Stimulated activated CD4-positive, alpha-beta T cell treated with anti-CD3 and anti-CD28 coated beads, Interleukin-4, amount 100 ng/mL, for 48 hours (primary cell): ENCODE data around the gene HTRA2.
"Not testable (repeated sequence)": the region's sequence is repeated elsewhere in the genome, so short reads cannot be mapped to it uniquely, and the experiment has no call there.

Experiments used
- DNase-seq, 2 donors: peaks; one replicate each; pipeline ENCODE4 v3.0.0-alpha.2; 2020; ENCODE audit warnings: low read depth in 2 of 2

HTRA2 gene

DNA sequence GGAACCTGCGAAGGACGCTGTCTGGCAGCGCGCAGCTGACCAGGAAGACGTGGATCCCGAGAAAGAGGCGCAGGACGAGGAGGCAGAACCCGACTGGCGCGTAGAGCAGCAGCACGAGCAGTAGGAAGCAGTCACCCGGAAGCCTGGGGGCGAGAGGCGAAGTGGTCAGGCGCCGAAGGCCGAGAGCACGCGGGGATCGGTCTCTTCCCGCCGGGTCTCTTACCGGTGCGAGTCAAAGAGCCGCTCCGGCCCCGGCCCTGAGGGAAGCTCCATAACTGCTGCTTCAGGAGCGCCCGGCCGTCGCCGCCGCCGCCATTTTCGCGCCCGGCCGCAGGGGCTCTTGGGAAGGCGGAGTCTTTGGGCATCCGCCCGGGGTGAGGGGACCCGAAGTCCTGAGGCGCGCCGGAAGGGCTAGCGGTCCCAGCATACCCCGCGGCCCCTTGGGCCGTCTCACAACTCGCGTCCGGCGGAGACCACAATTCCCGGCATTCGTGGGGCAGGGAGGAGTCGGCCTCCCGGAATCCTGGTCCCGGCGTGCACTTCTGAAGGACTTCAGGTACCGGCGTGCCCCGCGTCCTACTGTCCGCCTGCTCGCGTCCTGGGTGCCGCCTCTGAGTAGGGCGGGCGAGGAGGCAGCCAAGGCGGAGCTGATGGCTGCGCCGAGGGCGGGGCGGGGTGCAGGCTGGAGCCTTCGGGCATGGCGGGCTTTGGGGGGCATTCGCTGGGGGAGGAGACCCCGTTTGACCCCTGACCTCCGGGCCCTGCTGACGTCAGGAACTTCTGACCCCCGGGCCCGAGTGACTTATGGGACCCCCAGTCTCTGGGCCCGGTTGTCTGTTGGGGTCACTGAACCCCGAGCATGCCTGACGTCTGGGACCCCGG is at the start of gene HTRA2, which contains the start of gene AUP1:
TSS of gene HTRA2 (plus strand) at position 577 of the 882 bp plus-strand sequence. CDS start at position 651, 74 bp downstream.
TSS of gene AUP1 (minus strand) at position 350 of the 882 bp plus-strand sequence. CDS start at position 273, 77 bp downstream.
- peak; percentile 88 to 94 for DNase-seq

DNA sequence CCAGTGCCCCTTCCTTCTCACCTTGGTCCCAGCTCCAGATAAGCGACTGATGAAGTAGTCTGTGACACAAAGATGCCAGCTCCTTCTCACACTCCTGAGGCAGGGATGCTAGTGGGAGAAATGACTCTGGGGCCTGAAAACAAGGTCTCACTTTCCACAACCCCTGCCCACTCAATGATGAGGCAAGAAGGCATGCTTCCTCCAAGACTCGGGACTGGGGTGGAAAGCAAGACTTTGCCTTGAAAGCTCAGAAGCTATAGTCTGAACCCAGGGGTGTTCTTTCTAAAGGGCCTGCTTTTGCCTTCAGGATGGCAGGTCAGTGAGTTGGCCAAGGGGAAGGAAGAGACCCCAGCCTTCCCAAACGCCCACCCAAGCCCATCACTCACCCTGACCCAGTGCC is 48.3 kb upstream of the HTRA2 start:
- DNase-seq, result no peak

DNA sequence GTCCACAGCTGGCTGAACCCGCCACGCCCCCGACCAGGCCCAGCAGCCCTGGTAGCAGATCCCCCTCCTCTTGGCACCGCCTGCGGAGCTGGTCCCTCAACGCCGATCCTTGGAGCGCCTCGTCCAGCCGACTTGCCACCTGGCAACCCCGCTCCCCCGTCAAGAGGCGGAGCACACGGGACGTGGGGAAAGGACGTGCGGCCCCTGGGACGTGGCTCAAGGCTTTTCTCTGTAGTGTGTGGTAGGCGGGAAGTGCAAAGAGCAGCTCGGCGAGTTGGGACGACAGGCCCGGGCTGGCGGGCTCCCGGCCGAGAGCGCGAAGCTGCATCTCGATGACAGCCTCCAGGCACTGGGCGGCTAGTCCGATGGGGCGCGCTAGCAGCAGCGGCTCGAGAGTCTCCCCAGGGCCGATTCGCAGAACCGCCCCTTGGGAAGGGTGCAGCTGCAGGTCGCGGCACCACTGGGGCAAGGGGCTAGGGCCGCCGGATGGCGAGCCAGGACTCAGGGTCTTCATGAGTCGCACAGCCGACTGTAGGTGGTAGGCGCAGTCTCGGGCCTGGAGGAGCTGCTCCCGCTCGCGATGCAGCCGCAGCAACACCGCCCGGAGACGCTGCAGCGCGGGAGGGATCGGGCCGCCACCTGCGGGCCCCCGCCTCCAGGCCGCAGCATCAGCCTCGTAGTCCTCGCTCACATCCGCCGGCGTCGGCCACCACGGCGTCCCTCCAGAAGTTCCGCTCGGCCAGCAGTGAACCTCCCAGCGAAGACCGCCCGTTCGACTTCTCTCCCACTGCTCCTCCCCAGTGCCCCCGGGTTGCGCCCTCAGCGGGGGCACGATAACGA is 47.6 kb upstream of the HTRA2 start:
- DNase-seq, result peak in 1 of 2 donors; percentile 44

DNA sequence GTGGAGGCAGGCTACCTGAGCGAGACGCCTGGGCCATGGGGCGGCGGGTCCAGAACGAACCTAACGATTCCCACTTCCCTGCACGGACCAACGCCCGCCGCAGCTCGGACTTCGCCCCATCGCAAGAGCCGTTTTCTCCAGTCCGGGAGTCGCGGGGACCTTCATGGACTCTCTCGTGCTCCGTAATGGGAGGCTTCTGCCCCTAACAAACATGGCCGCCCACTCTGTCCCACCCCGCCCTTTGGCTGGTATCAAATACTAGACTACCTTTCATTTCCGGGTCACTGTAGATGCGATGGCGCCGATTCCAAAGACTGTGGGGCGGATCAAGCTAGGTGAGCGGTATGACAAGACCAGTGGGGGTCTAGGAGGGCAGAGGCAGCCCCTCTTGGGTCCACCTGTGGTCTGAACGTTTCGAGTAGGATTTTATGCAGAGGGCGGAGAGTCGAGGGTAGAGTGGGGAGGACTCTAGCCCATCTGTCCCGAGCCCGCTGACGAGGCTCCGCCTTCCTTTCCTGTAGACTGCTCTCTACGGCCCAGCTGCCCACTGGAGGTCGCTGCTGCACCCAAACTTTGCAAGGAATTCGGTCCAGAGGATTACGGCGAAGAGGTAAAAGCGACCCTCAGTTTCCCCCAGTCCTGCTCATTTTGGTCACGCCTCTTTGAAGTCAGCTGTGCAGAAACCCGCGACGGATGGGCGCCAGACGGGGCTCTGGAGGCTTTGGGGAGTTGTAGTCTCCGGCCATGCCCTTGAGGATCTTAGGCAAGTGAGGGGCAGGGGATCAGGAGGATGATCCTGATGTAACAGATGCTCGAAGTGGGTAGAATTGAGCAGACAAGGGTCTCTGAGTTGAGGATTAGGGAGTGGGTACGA is 46.7 kb upstream of the HTRA2 start, which contains the start of the genes CCDC142 and TTC31:
TSS of gene CCDC142 (minus strand) at position 198 of the 874 bp plus-strand sequence. CDS start at position 37, 161 bp downstream.
TSS of gene TTC31 (plus strand) at position 281 of the 874 bp plus-strand sequence. CDS start at position 296, 15 bp downstream.
- peak; percentile 84 to 92 for DNase-seq

DNA sequence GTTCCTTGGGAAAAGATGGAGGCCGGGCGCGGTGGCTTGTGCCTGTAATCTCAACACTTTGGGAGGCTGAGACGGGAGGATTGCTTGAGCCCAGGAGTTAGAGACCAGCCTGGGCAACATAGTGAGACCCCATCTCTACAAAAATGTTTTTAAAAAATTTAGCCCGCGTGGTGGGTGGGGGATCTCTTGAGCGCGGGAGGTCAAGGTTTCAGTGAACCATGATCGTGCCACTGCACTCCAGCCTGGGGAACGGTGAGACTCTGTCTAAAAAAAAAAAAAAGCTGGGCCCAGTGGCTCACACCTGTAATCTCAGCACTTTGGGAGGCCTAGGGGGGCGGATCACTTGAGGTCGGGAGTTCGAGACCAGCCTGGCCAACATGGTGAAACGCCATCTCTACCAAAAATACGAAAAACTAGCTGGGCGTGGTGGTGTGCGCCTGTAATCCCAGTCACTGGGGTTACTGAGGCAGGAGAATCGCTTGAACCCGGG is 46.0 kb upstream of the HTRA2 start:
- not testable (repeated sequence) for DNase-seq

DNA sequence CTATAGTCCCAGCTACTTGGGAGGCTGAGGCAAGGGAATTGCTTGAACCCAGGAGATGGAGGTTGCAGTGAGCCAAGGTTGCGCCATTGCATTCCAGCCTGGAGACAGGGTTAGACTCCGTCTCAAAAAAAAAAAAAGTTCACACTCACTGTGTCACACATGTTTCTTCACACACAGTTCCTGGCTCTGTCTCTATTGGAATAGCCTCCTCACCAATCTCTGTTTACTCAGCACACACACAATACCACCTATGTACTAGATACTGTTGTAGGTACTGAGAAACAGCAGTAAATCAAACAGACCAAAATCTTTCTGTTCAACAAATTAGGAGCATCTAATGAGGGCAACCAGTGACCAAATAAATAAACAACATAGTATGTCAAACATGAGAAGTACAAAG is 43.6 kb upstream of the HTRA2 start:
- DNase-seq, result no peak

DNA sequence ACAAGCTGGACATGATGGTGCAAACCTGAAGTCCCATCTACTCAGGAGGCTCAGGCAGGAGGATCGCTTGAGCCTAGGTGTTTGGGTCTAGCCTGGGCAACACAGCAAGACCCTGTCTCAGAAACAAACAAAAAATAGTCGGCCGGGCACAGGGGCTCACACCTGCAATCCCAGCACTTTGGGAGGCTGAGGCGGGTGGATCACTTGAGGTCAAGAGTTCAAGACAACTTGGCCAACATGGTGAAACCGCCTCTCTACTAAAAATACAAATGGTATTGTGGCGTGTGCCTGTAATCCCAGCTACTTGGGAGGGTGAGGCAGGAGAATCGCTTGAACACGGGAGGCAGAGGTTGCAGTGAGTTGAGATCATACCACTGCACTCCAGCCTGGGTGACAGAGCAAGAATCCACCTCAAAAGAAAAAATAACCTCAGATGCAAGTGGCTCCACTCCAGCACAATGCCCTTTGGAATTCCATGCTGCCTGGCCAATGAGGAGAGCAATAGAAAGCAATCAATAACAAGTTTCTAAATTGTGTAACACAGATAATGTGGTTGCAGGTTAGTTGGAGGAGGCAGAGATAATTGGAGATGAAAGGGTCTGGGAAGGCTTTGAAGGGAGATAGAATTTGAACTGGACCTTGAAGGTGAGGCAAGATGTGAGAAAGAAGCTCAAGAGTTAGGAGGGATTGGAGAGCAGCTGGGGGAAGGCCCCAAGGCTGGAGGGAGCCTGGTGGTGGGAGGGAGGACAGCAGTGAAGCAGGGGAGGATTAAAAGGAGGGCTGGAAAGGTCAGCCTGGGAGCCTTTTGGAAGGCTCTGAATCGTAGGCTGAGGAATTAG is 40.9 kb upstream of the HTRA2 start:
- DNase-seq, result no peak

DNA sequence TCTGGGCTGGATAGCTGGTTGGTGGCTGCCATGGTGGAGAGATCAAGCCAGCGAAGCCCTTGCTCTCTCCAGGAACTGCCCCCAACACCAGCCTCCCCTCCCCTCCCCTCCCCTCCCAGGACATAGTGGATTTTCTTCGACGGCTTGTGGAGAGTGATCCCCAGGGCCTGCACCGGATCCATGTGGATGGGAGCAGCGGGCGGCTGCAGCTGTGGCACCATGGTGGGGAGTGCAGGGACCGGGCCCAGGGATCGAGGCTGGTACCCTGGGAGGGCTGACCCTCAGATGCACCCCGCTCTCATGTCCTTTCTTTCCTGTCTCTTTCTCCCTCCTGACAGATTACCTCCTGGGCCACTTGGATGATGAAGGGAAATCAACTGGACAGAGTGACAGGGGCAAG is 39.8 kb upstream of the HTRA2 start:
- DNase-seq, result no peak

DNA sequence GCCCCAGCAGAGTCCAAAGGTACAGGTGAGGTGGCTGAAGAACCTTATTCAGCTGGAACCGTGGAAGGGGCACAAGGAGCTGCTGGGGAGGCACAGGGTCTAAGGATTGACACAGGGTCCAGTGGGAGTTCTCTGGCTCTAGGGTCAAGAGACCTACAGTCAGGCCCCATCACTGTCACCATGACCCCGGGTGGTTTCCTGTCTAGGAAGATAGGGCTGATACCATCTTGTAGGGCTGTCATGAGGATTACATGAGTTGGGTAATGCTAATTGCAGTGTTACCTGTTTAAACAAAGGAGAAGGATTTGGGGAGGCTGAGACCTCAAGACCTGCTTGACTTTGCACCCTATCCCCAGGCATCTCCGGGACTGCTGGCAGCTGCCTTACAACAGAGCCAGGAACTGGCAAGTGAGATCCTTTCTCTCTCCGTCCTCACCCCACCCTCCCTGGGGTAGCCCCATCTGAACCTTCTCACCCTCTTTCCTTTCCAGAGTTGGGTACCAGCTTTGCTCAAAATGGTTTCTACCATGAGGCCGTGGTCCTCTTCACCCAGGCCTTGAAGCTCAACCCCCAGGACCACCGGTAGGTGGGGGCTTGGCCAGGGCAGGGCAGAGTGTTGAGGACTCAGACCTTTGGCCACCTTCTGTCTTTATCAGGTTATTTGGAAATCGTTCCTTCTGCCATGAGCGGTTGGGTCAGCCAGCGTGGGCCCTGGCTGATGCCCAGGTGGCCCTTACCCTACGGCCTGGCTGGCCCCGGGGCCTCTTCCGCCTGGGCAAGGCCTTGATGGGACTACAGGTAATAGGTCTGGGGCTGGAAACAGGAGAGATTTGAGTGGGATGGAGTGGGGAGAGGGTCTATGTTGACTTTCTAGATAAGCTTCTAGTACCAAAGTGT is 37.8 kb upstream of the HTRA2 start:
- DNase-seq, result no peak

DNA sequence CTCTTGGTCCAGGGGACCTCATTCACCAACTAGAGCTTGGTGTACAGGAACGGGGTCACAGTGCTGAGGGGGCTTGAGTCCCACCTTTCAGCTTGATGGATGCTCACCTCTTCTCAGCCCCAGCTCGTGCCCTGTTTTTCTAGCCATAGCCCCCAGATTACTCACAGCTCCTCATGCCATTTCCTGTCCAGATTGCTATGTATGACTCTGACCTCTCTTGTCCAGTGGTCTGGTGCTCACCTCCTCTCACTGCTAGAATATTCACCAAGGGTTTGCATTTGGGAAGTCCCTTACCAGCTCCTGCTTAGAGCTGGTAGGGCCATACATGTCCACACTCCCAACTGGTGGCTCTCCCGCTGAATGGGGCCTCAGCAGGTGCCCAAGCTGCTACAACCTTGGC is 36.2 kb upstream of the HTRA2 start:
- no peak for DNase-seq

DNA sequence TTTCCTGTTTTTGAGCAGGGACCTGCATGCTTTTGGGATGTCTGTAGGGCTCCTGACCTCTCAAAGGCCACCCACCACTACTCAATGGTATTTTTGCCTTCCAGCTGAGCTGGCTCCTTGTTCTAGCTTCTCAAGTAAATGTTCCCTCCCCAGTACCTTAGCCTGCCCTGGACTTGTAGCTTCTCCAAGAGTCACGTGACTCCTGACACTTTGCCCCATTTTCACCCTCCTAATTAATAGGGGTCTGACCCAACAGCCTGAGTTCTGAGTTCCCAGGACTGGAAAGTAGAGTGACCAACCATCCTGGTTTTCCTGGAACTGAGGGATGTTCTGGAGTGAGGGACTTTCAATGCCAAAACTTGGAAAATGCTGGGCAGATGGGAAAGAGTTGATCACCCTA is 34.3 kb upstream of the HTRA2 start:
- DNase-seq, result no peak

DNA sequence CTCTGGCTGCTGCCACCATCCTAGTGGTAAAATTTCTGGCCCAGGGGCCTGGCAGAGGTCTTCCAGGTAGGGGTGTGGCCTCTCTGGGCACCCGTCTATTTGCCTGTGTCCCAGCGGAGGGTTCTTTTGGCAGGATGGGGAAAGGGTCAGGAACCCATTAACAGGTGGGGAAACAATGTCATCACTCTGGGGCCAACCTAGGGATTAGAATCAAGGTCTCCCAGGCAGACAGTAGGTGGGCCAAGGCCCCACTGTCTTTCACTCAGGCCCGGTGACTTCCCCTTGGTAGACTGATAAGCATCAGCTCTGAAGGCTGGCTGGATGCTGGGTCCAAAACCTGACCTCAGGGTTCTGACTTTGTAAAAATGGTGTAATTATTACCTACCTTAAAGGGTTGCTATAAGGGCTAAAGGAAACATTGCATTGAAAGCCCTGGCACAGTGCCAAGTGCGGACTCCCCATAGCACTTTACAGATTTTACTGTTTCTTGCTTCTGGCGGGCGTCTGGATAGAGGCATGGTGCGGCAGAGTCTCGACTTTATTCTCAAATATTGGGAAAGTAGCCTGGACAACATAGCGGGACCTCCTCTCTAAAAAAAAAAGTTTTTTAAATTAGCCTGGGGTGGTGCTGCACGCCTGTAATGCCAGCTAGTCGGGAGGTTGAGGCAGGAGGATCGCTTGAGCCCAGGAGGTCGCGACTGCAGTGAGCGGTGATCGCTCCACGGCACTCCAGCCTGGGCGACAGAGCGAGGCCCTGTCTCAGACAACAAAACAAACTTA is 32.5 kb upstream of the HTRA2 start:
- no peak for DNase-seq

DNA sequence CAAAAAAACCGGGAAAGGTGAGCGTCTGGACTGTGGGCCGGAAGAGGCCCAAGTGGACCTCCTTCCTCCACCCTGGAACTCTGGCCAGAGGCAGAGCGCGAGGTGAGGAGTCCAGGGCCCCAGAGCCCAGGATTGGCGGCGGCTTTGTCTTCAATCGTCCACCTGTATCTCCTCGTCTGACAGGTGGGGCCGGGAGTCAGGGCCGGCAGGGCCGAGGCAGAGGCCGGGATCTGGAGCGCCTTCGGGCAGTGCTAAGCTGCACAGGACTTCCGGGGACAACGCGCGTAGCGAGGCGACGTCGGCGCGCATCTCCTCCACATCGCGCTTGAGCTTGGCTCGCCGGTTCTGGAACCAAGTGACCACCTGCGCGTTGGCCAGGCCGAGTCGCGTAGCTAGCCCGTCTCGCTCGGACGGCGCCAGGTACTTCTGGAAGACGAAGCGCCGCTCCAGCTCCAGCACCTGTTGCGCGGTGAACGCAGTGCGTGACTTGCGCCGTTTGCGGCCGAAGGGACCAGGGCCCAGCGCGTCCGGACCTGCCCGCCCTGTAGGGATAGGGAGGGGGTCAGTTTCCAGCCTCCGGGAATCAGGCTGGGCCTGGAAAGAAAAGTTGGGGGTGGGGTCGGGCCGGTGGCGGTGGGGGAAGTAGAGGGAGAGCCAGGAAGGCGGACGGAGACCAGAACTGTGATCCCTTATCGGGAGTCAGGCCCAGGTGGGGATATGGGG is 31.8 kb upstream of the HTRA2 start:
- peak in 1 of 2 donors; percentile 17 for DNase-seq

DNA sequence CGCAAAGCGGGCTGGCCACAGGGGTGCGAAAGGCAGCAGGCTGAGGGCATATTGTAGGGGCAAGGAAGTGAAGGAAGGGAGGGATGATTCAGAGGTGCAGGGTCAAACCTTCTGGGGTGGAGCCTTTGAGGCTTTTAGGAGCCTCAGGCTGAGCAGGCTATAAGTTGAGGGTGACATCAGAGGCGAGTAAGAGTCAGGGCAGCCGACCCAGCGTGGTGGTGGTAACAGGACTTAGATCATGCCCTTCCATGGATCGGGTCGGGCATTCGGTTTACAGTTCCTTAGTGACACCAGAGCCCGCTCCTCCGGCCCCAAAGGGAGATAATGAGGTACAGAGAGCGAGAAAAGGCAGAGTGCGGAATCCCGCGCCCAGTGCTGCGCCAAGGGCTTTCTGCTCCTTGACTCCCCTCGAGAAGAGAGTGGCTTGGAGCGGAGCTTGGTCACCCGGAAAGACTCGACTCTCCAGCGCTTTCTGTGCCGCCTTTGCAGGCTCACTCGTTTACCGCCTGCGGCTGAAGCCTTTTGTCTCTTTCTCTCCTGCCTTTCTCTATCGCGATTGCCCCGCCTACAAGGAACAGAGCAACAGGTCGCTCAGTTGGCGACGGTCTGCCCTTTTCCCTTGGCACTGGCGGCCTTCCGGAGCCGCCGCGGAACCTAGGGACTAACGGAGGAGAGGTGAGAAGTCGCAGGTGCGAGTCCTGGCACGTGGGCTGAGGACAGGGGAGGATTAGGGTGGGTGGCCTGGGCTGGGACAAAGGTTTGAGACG is 31.1 kb upstream of the HTRA2 start:
- DNase-seq, result no peak

DNA sequence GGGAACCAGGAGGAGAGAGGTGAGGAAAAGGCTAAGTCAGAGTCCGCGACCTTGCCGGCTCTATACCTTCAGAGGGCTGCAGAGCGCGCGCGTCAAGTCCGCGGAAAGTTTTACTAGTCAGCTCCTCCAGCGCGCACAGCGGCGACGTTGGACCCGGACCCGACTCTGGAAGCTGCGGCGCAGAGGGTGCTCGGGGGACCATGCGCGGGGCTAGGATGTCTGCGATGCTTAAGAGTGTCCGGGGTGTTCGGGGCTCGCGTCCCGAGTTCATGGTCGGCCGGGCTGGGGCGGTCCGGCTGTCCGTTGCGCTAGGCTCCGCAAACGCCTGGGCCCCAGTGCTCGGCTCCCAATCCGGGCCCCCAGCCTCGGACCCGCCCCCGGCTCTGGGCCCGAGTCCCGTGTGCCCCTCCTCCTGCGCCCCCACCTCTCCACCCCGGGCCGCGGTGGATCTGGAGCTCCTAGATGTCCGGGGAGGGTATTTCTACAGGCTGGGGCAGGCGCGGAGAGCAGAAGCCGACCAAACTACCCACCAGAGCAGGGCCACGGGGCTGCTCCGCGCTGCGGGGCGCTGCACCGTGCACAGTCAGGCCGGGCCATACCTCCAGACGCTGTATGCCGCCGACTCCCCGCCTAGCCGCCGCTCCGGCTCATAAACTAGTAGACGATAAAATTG is 30.3 kb upstream of the HTRA2 start, which contains the start of gene LBX2:
TSS of gene LBX2 (minus strand) at position 337 of the 673 bp plus-strand sequence. CDS start at position 271, 66 bp downstream.
- DNase-seq, result peak in 1 of 2 donors; percentile 43

DNA sequence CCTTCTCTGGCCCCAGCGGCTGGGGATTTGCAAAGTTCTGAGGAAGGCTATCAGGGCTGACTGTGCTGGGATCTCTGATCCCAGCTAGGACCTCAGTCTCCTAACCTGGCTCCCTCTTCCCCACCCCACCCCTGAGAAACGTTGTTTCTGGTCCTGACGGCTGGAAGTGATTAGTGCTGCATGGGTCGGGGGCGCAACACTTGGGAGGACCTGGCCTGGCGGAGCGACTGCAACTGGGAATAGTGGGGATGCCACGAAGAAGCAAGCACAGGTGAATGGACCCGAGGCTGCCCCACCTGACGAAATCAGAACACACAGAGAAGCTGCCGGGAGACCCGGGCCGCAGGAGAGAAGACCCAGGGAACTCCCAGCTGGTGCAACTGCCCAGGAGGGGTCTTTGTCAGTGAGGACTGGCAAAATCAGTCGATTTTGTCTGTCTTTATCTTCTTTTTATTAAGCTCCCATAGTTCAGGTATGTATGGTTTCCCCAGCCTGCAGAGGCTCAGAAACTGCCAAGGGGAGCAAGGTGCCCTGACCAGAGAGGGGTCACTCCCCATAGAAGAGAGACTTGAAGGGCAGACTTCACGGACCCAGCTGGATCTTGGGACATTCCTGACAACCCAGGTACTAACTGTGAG is 29.7 kb upstream of the HTRA2 start:
- DNase-seq, result no peak
